Hematopoietic multipotent progenitor cell treated with erythropoietin and hydrocortisone succinate and interleukin-3 and kit ligand, for 17 days (in vitro differentiated cells): ENCODE results near the gene C6orf62.
"Not testable (repeated sequence)": the region's sequence is repeated elsewhere in the genome, so short reads cannot be mapped to it uniquely, and the experiment has no call there.

ENCODE experiments used
- DNase-seq: peaks from one replicate; pipeline ENCODE4 v3.0.0-alpha.2; 2015; ENCODE audit warnings: low spot score

C6orf62 gene

DNA sequence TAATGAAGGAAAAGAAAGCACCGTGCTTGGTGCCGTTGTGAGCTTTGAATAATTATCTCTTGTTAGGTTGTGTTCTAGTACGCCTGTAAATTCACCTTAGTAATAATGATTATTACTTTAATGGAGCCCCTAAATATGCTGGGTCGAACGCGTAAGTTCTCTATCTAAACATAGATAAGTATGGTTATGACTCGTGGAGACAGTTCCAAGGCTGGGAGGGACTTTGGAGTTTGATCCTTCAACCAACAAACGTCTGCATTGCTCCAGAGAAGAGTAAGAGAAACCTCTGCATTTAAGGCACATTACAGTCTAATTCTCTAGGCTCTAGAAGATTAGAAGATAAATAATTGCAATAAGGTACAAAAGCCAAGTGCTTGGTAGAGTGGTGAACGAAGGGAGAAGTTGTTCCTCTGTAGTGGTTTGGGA, 51.6 kb downstream of the C6orf62 start:
- no peak for DNase-seq

DNA sequence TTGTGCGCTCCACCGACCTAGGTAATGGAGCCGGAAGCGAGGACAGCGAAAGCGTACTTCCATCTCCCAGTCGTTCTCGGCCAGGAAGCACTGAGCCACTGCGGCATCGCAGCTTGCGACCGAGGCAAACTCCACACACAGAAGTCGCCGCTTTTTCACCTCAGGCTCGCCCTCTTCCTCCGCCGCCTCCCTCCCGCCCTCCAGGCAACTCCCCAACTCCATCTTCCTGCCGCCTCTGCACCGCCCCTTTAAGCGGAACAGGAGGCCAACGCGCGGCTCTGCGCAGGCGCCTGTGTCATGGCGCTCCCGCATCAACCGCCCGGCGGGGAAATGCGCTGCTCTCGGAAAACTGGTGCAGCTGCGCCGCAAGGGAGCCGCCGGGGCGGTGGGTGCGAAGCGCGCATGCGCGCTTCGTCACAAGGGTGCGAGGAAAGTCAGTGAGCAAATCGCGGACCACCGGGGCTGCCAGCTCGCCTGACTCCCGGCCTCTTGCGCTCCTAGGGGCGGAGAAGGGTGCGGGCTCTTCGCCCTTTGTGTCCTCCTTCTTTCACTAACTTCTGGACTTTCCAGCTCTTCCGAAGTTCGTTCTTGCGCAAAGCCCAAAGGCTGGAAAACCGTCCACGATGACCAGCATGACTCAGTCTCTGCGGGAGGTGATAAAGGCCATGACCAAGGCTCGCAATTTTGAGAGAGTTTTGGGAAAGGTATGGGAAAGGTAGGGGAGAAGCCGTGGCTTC, 52.1 kb downstream of the C6orf62 start, which contains the start of the genes ACOT13 and TDP2:
Gene ACOT13, plus strand, starts transcription at position 437 of the 737 bp plus-strand sequence. Its CDS starts 187 bp downstream, at position 624.
Gene TDP2, minus strand, starts transcription at position 259 of the 737 bp plus-strand sequence. Its CDS starts 37 bp downstream, at position 222.
- DNase-seq = peak; percentile 96

DNA sequence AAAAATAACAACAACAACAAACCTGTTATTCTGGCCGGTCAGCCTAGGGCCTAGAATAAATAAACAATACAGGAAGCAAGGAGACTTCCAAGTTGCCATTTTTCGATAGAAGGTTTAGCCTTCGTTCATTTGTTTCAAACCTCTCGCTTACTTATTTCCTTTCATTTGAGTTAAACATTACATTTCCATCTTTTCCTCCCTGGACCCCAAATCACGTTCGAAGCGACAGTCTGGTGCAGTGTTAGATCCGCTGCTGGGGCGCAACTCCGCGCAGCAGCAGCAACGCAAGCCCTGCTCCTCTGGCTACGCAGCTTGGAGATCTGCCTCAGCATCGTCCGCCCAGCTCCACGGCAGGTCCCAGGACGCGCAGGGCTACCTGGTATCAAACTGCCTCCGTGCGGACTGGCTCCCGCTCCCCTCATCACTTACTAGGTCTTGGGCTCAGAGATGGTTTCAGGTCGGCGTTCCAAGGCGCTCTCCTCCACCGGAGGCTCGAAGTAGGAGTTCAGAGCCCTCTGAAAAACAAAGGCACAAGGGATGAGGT, 52.8 kb downstream of the C6orf62 start:
- peak; percentile 69 for DNase-seq

DNA sequence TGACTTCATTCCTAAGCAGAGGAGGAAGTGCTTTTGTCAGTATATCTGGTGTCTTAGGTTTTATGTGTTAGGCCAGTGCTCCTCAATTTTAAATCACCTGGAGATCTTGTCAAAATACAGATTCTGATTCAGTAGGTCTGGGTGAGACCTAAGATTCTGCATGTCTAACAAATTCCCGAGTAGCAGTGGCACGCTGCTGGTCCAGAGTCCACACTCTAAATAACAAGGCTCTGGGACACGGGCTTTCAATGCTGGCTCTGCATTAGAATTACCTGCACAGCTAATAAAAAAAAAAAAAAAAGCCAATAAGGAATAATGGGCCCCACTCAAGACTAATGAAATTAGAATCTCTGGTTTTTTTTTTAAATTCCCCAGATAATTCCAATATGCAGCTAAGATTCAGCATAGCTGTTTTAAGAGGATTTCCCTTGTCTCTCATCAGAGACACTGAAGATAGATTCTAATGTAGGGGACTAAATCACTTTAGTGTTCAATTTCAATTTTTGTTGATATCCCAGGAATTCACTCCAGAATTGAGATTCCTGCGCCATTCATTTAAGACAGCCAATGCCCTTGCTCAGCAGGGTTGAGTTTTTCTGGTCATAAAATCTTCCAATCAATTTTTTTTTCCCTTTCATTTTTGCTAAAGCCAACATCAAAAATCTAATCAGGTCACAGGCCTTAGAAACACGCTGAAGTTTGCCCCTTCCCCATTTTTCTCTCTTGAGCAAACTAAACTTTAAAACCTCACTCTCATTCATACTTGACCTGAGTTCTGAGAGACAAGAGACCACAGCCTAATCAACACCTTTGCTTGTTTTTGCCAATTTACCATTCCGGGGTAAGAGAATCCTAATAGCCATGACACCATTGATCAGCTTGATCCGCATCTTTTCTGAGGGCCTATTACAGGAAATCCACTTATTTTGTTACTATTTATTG, 54.6 kb downstream of the C6orf62 start:
- no peak for DNase-seq

DNA sequence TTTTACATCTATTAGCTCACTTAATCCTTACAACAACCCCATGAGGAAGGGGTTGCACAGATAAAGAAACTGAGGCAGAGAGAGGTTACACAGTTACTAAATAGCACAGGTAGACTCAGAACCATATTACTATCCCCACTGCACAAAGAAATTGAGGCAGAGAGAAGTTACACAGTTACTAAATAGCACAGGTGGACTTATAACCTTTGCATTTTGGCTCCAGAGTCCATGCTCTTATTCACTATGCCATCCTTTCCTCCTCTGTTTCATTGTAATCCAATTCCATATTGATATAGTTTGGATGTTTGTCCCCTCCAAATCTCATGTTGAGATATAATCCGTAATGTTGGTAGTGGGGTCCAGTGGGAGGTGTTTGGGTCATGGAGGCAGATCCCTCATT, 55.8 kb downstream of the C6orf62 start:
- DNase-seq = no peak

DNA sequence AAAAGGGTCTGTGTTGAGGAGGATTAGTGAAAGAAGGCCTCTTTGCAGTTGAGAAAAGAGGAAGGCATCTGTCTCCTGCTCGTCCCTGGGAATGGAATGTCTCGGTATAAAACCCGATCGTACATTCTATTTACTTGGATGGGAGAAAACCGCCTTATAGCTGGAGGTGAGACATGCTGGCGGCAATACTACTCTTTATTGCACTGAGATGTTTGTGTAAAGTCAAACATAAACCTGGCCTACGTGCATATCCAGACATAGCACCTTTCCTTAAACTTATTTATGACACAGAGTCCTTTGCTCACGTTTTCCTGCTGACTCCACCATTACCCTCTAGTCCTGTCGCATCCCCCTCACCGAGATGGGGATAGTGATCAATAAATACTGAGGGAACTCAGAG, 56.7 kb downstream of the C6orf62 start:
- no peak for DNase-seq

DNA sequence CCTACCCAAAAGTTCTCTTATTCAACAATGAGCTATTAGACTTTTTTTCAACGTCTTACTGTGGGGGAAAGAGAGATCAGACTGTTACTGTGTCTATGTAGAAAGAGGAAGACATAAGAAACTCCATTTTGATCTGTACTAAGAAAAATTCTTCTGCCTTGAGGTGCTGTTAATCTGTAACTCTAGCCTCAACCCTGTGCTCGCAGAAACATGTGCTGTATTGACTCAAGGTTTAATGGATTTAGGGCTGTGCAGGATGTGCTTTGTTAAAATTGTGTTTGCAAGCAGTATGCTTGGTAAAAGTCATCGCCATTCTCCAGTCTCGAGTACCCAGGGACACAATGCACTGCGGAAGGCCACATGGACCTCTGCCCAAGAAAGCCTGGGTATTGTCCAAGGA, 57.2 kb downstream of the C6orf62 start:
- DNase-seq = not testable (repeated sequence)

DNA sequence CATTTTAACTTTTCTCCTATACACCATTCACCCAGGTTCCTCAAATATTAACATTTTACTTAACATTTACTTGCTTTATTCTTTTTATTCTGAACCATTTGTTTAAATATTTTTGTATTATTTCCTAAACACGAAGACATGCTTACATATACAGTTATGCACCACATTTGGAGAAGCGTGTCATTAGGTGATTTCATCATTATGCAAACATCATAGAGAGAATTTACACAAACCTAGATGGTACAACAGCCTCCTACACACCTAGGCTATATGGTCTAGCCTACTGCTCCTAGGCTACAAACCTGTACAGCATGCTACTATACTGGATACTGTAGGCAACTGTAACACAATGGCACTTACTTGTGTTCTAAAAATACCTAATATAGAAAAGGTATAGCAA, 58.8 kb downstream of the C6orf62 start:
- no peak for DNase-seq

DNA sequence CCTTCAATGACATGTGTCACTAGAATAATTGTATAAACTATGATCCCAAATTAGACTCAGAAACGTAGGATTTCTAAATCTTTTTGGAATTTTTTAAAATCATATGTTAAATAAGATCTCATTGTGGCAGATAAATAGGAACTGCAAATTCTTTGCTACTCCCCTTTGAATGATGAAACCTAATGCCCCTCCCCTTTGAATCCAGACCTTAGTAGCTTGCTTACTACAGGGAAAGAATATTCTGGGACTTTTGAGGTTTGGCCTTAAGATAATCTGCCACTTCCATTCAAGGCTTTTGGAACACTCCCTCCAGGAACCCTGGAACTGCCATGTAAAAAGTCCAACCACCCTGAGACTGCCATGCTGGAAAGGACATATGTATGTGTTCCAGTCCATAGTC, 59.4 kb downstream of the C6orf62 start:
- DNase-seq = no peak

DNA sequence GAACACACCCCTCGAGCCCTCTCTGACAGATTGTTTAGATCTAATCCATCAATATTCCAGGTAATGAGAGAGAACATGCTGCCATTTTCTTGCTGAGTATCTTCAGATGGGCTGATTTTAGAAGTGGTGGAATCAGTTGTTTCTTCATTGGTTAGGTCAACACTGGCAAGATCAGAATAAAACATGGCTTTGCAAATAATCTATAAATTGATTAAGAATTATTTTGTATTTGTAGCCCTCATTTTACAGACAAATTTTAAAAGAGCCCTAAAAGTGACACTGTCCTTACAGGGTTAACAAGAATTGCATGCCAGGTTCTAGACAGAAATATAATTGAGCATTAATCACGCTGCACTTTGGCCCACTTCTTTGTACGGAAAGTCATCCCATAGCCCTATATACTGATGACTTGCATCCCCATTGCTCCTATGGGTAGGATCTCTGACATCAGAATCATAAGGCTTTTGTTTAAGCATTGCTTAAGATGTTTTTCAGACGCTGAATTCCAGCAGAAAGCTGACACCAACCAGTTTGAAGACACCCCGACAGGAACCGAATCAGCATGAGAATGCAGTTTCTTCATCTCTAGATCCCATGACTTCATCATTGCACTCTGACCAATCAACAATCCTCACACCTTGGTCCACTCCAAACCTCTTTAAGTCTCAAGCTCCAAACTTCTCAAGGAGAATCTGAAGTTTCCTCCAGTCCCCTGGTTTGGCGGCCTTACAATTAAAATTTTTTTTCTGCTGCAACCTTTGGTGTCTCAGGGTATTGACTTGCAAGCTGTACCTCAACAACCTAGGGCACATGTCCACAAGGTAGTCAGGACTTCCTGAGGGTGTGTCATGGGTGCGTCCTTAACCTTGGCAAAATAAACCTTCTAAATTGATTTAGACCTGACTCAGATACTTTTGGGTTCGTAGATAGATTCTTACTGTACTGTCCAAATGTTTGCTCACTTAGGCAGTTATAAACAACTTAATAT, 60.1 kb downstream of the C6orf62 start:
- peak; percentile 85 for DNase-seq

DNA sequence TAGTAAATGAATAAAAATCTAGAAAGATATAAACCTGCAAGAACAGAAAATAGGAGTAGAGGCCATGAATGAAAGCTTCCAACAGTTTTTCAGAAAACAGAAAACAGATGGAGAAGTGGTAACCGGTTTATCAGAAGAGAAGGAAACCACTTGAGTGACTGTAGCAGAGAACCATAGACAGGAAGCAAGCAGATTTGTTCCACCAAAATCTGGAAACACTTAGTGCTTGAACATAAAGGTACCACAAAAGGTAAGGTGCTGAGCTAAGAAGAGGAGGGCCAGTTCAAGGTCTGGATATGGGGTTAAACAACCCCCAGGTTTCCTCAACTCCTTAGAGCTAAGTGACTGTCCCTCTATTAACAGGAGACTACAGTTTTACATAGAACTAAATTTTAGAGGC, 63.7 kb downstream of the C6orf62 start:
- DNase-seq = no peak
